ENCODE measurements around the gene HOXA5.

The HOXA5 gene

DNA sequence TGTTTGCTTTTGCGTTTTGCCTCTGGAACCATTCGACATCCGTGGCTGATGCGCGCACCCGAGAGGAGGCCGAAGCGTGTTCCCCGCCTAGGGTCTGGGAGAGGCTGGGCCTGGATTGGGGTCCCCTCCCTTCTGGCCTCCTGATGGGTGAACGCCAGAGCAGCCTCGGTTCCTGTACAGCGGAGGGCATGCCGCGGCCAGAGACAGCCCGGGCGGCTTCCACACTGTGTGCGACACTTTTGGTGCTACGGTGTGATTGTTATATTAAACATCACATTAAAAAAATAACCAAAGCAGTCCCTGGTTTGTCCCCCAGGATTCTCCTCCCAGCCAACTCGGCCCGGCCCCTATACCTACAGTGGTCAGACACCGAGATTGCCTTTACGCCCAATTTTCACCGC is 16.7 kb upstream of the HOXA5 start:
- no peak for DNase-seq (ENCODE audit: low read depth in 2 of 2)

DNA sequence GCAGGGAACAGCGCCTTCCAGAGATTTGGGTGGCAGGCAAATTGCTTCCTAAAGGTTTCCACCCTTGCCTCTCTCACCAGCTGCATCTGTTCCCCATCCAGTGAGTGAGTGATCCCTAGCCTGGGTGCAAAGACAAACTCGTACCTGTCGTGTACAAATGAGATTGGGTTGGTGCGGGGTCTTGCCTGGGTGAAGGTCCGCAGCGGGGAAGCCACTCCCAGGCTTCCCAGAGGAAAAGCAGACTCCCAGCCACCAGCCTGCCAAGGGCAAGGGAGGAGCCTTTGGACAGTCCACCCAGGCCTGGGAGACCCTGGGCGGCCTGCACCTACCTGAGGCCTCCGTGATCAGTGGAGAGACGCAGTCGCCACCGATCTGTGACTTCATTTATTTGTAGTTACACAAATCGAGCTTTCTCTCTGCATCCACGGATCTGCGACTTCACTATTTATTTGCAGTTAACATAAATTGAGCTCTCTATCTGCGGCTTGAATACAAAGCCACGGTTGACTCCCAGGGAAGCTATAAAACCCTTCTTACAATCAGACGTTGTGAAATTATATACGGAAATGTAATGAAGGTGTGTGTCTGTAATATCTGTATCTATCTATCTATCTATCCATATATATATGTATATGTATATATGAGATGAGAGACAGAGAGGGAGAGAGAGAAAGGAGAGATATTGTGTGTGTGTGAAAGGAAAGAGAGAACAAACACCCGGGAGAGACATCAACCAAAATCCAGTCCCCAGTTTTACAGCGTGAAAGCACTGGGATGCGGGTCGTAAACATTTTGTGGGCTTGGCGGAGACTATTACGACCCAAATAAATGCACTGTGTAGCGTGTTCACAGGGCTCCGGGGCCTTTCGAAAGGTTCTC is 16.0 kb upstream of the HOXA5 start:
- DNase-seq (ENCODE audit: low read depth in 2 of 2): no peak

DNA sequence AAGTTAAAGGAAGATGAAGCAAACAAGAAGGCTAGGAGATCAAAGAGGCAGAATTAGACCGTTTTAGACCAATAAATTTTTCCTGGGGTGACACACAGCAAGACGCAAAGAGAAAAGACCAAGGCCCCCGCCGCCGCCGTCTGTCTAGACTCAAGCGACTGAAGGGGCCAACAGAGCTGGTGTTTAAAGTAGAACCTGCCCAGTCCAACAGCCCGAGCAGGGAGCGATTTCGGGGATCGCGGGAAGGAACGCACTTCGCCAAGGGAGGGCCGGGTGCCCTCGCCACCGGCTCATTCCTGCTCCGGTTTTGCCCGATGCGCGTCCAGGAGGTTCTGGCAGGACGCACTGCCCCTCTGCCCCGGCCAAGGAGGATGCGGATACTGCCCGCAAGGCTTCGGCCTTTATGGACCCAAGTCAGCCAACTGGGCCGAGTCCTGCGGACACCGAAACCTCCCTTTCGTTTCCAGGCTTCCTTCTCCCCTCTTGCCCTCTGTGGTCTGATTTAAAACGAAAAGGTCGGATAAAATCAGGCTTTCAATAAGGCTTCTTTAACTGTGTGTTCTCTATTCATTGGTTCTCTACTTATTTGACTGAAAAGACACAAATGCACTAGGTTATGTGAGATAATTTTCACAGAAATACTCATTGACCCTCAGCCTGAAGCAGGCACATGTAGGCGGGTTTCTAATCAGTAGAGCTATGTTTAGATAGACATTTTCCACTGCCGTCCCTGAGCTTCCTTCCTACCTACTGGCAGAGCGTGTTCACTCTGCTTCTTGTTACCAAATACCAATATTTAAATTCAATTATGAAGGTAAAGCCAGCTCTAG is 15.2 kb upstream of the HOXA5 start:
- no peak for DNase-seq (ENCODE audit: low read depth in 2 of 2)

DNA sequence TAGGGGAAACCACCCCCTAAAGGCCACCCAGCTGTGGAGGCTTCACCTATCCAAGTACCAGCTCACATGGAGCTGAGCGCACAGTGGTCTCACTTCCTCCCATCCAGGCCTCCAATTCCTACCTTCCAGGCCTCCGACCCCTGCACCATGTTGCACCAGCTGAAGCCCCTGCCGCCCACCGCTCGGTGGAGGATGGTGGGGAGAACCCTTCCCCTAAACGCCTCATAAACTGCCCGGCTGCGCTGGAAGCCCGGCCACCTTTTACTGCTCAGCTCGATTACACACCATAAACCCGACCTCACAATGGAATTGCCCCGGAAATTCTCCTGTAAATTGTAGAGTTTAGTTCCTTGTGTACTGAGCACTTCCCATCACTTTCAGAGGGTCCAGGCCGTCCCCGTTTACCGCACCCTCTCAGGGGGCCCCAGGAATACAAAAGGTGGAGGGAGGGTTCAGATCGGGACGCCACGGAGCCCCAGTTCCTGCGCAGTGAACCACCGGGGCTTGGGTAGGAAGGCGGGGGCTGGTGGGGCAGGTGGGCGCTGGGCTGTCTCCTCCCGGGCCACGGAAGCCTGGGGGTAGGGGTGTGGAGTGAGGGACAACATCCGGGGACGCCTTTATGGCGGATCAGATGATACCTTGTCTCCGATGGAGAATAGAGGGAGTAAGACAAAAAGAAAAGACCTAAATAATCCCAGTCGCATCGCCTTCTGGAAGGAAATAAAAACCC is 14.4 kb upstream of the HOXA5 start:
- no peak for DNase-seq (ENCODE audit: low read depth in 2 of 2)

GRCh38 chr7:27156916-27157701 is 13.6 kb upstream of the HOXA5 start:
- no peak for DNase-seq (ENCODE audit: low read depth in 2 of 2)

DNA sequence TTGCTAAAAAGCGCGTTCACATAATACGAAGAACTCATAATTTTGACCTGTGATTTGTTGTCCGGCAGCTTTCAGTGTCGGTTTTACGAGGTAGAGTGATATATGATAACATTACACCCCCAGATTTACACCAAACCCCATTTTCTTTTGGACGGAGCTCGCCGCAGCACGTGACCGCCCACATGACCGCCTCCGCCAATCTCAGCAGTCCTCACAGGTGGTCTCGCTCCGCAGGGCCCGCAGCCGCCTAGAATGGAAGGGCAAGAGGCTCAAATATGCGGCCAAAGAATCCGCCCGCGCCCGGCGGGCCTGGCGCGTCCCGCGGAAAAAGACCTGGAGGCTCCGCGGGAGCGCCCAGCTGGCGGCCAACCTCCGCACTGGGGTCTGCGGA is 13.0 kb upstream of the HOXA5 start, which contains the start of gene HOXA7:
HOXA7 (minus strand) TSS at position 168 of the 391 bp plus-strand sequence; CDS start at position 38, 130 bp downstream.
- no peak for DNase-seq (ENCODE audit: low read depth in 2 of 2)

DNA sequence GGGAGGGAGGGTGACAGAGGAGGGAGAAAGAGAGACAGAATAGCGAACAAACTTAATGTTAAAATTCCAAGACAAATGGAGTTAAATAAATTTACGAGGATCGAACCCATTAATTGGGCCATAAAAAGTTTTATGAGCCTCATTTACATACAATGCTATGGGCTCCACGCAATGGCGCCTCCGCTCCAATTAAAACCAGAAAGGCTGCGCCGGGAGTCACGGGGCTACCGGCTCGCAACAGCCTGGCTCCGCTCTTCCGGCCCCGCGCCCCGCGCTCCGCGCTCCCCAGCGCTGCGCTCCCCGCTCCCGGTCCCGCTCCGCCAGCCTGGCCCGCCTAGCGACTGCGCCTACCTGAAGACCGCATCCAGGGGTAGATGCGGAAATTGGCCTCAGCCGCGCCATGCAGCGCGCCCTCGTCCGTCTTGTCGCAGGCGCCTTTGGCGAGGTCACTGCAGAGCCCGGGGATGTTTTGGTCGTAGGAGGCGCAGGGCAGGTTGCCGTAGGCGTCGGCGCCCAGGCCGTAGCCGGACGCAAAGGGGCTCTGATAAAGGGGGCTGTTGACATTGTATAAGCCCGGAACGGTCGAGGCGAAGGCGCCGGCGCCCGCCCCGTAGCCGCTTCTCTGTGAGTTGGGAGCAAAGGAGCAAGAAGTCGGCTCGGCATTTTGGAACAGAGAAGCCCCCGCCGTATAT is 12.5 kb upstream of the HOXA5 start:
- no peak for DNase-seq (ENCODE audit: low read depth in 2 of 2)

GRCh38 chr7:27154901-27155815 is 11.7 kb upstream of the HOXA5 start:
- peak in 1 of 2 donors; percentile 49 for DNase-seq (ENCODE audit: low read depth in 2 of 2)

DNA sequence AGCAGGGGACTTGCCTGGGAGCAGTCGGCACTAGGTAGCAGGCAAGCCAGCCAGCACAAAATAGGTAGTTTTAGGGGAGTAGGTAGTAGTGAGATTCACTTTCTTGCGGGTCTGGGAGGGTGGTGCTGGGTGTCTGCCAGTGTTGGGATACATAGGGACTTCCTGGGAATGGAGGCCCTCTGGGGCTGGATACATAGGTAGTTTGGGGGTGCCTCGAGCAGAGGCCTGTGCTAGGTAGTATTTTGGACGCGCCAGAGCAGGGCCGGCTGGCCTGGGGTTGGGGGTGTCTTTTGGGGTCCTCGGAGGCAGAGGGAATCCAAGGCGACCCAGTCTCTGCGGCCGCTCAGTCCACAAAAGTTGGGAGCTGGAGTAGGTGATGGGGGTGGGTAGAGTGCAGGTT is 10.9 kb upstream of the HOXA5 start:
- DNase-seq (ENCODE audit: low read depth in 2 of 2): no peak

DNA sequence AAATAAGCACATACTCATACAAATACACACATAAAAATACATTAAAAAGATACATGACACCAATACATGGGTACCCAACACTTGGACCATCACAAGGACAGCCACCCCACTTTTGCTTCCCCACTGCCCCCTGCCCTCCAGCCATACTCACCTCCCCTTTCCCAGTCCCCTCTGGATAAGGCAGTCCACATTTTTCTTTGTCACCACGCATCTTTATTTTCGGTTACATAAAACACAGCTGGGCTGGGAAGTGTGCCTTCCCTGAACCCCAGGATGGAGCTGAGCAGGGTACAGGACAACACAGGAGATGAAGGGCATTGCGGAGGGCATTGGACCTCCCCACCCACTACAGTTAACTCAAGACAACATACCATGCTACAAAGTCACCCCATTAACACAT is 10.0 kb upstream of the HOXA5 start:
- DNase-seq (ENCODE audit: low read depth in 2 of 2): no peak

- DNase-seq (ENCODE audit: low read depth in 2 of 2): no peak
Measured at GRCh38 chr7:27152816-27153442, 9.4 kb upstream of the HOXA5 start.

- no peak for DNase-seq (ENCODE audit: low read depth in 2 of 2)
Measured at GRCh38 chr7:27151931-27152815, 8.7 kb upstream of the HOXA5 start, which contains the start of gene HOXA3. Gene HOXA3 (minus strand): TSS chr7:27152583. CDS start chr7:27110640, 41,943 bp downstream.

DNA sequence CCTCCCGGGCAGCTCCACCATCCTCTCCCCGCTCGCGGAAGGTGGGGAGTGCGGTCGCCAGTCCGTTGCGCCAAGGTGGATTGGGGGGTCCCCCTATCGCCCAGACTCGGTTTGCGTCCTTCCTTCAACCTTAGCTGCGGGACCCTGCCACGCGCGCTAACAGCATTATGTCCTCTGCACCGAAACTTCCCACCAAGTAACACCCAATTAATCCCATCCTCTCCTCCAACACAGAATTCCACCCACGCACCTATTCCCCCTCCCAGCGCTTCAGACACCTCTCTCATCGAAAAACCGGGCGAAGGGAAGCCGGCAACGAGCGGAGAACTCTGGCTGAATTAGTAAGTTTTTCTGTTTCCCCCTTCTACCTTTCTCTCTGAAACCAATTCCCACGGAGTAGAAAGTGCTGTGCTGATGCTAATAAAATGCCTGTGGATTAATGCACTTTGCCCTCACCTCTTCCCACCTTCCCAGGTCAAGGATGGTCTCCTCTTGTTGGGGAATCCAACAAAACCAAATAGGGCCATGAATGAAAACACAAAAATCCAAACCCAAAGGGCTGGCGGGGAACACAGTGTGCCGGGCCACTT is 8.0 kb upstream of the HOXA5 start:
- no peak for DNase-seq (ENCODE audit: low read depth in 2 of 2)

DNA sequence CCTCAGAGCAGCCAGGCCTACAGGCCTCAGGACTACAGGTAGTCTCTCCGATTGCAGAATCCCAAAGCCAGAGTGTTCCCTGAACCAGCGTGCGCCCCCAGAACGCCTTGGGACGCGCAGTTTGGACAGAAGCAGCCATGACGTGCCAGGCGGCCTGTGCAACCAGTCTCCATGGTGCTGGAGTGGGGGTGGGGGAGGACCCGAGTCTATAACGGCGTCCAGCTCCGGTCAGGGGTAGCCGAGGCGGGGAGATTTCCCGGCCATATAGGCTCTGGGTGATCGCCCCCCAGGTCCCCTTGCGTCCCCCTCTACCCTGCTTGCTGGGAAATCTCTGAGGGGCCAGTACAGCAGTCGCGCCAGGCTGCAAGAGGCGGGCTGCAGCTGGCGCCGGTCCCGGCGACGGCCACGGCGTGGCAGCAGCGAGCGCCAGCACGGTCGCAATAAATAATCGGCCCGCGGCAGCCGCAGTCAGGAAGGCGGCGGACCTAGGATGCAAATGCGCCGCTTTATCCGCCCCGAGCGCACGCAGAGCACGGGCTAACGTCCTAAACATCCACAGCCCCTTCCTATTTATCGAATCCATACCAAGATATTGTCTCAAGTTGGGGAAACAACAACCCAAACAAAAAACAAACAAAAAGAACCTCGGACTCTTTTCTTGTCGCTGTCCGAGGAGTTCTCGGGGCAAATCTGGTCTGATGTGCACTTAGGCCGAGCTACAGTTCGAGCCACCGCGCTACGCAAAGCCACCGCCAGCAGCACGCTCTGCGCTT is 7.3 kb upstream of the HOXA5 start:
- DNase-seq (ENCODE audit: low read depth in 2 of 2): peak; percentile 47 to 67

GRCh38 chr7:27149842-27150567 is 6.5 kb upstream of the HOXA5 start:
- DNase-seq (ENCODE audit: low read depth in 2 of 2): no peak
